ENCODE data around the gene PCDHB8. TPM values are rescaled to one million over a fixed set of nuclear protein-coding genes. Genes with fewer than 3 reads are reported as not detected.
A peak's percentile ranks its signal among the peaks of the same experiment; 100 is the strongest.
"Not testable (repeated sequence)": the region's sequence is repeated elsewhere in the genome, so short reads cannot be mapped to it uniquely, and the experiment has no call there.

PCDHB8 gene
- total RNA-seq, 1 experiment from 2014 or later, result not detected

- TF ChIP-seq CTCF (IDR thresholded peaks at IDR 0.05 in 2 of 3, conservative IDR thresholded peaks at IDR 0.05 in 1 of 3; ENCODE audit: borderline replicate concordance in 1 of 3, insufficient read depth in 1 of 3, low read depth in 2 of 3, low read length in 2 of 3) (peak; percentile 14 to 46 (median 42); a peak in 2 of 6 replicates), SIN3A (IDR thresholded peaks at IDR 0.05; ENCODE audit: low read depth) (no peak), RAD21 (IDR thresholded peaks at IDR 0.05; ENCODE audit: low read depth) (peak; percentile 69)
- BruUV-seq (replicated peaks), result no TSS peak
- H3K9me2 ChIP-seq (ENCODE audit: insufficient read depth), result no peaks in the 10 kb centered on the region
- H3K4me3 ChIP-seq (replicated peaks in 1 of 2; ENCODE audit: low read depth in 1 of 2, low read length in 2 of 2), result no peak within 1 kb of the TSS
- ATAC-seq (no peak), DNase-seq (ENCODE audit: low read depth, low spot score) (peak; percentile 38)
- POLR2A ChIA-PET, result interaction anchor here (1.2 kb wide), 1 partner anchor 341 kb away, joined by 4 read pairs; no protein-coding TSS in a partner anchor
- no peak within 1 kb of the TSS for H3K27ac ChIP-seq (ENCODE audit: low read depth, low read length)
- H3K79me2 ChIP-seq (ENCODE audit: insufficient read depth, low read length), result no peaks in the 10 kb centered on the region
- no peaks in the 10 kb centered on the region for H3K4me1 ChIP-seq (ENCODE audit: control insufficient read depth in 1 of 2, insufficient read depth in 2 of 2, low read length in 2 of 2)
- H3K4me2 ChIP-seq (ENCODE audit: low read length), result peak within 1 kb of the TSS; percentile 38
- H3K36me3 ChIP-seq (ENCODE audit: control insufficient read depth in 1 of 2, insufficient read depth in 2 of 2, low read length in 2 of 2), result no peaks in the 10 kb centered on the region
- H3K9ac ChIP-seq (ENCODE audit: low read length), result no peak within 1 kb of the TSS
- no peak within 1 kb of the TSS for H2AFZ ChIP-seq (ENCODE audit: low read depth, low read length, poor library complexity, severe bottlenecking)
- intact Hi-C loops (cut with micrococcal nuclease), result loop anchor here (1.0 kb wide), 1 partner anchor 335 kb away; no protein-coding TSS in a partner anchor
- CTCF ChIA-PET, result interaction anchor here (0.6 to 2.6 kb wide), 13 partner anchors 97 to 920 kb away, joined by 3 to 33 read pairs (median 7); partner anchors contain the start of genes DIAPH1, PCDHGA10 and TAF7
- H3K27me3 ChIP-seq (ENCODE audit: insufficient read depth, low read length), result no peaks in the 10 kb centered on the region
- H3K9me3 ChIP-seq (ENCODE audit: control insufficient read depth in 1 of 2, insufficient read depth in 1 of 2, low read depth in 1 of 2, low read length in 2 of 2), result peaks cover 0 to 3% of the 10 kb centered on the region in 2 experiments; a peak in 2 of 4 replicates
- RAD21 ChIA-PET (ENCODE audit: low non-redundant PET in 1 of 2, low total read pairs in 2 of 2, uncharacterized antibody in 2 of 2, unreplicated experiment in 2 of 2), result no interaction called here
- no peaks in the 10 kb centered on the region for H4K20me1 ChIP-seq (ENCODE audit: insufficient read depth)
Measured at GRCh38 chr5:141223112-141223783, 45.7 kb downstream of the PCDHB8 start, which contains the start of gene PCDHB14. Gene PCDHB14, plus strand, starts transcription at chr5:141223343. Its CDS starts 163 bp downstream, at chr5:141223506.

GRCh38 chr5:141224844-141225243, 47.3 kb downstream of the PCDHB8 start:
- ATAC-seq; H2AFZ ChIP-seq (ENCODE audit: low read depth, low read length, poor library complexity, severe bottlenecking); DNase-seq (ENCODE audit: low read depth, low spot score); RAD21 ChIA-PET (ENCODE audit: low non-redundant PET in 1 of 2, low total read pairs in 2 of 2, uncharacterized antibody in 2 of 2, unreplicated experiment in 2 of 2); H3K79me2 ChIP-seq (ENCODE audit: insufficient read depth, low read length); POLR2A ChIA-PET; H3K9me2 ChIP-seq (ENCODE audit: insufficient read depth); H3K27ac ChIP-seq (ENCODE audit: low read depth, low read length); H3K9me3 ChIP-seq (ENCODE audit: control insufficient read depth in 1 of 2, insufficient read depth in 1 of 2, low read depth in 1 of 2, low read length in 2 of 2); BruUV-seq (replicated peaks); CTCF ChIA-PET; H3K4me3 ChIP-seq (replicated peaks in 1 of 2; ENCODE audit: low read depth in 1 of 2, low read length in 2 of 2); H3K27me3 ChIP-seq (ENCODE audit: insufficient read depth, low read length); intact Hi-C loops (cut with micrococcal nuclease); H3K4me1 ChIP-seq (ENCODE audit: control insufficient read depth in 1 of 2, insufficient read depth in 2 of 2, low read length in 2 of 2); H3K4me2 ChIP-seq (ENCODE audit: low read length); H4K20me1 ChIP-seq (ENCODE audit: insufficient read depth); H3K9ac ChIP-seq (ENCODE audit: low read length); H3K36me3 ChIP-seq (ENCODE audit: control insufficient read depth in 1 of 2, insufficient read depth in 2 of 2, low read length in 2 of 2): not testable (repeated sequence)

GRCh38 chr5:141225421-141225820, 47.8 kb downstream of the PCDHB8 start:
- H2AFZ ChIP-seq (ENCODE audit: low read depth, low read length, poor library complexity, severe bottlenecking); H3K36me3 ChIP-seq (ENCODE audit: control insufficient read depth in 1 of 2, insufficient read depth in 2 of 2, low read length in 2 of 2); DNase-seq (ENCODE audit: low read depth, low spot score); CTCF ChIA-PET; ATAC-seq; POLR2A ChIA-PET; H3K4me2 ChIP-seq (ENCODE audit: low read length); intact Hi-C loops (cut with micrococcal nuclease); H3K9ac ChIP-seq (ENCODE audit: low read length); H4K20me1 ChIP-seq (ENCODE audit: insufficient read depth); H3K4me1 ChIP-seq (ENCODE audit: control insufficient read depth in 1 of 2, insufficient read depth in 2 of 2, low read length in 2 of 2); H3K27ac ChIP-seq (ENCODE audit: low read depth, low read length); H3K79me2 ChIP-seq (ENCODE audit: insufficient read depth, low read length); H3K9me2 ChIP-seq (ENCODE audit: insufficient read depth); H3K9me3 ChIP-seq (ENCODE audit: control insufficient read depth in 1 of 2, insufficient read depth in 1 of 2, low read depth in 1 of 2, low read length in 2 of 2); H3K27me3 ChIP-seq (ENCODE audit: insufficient read depth, low read length); BruUV-seq (replicated peaks); H3K4me3 ChIP-seq (replicated peaks in 1 of 2; ENCODE audit: low read depth in 1 of 2, low read length in 2 of 2); RAD21 ChIA-PET (ENCODE audit: low non-redundant PET in 1 of 2, low total read pairs in 2 of 2, uncharacterized antibody in 2 of 2, unreplicated experiment in 2 of 2): not testable (repeated sequence)

Data from HCT116 (cell line).